Immature natural killer cell (primary cell): ENCODE data around the gene CFAP43. TPM values are rescaled to one million over a fixed set of nuclear protein-coding genes. Genes with fewer than 3 reads are reported as not detected.
"Not testable (repeated sequence)": the region's sequence is repeated elsewhere in the genome, so short reads cannot be mapped to it uniquely, and the experiment has no call there.

Experiments used
- DNase-seq, 3 donors: peaks; one replicate each; pipeline ENCODE4 v3.0.0; 2022; ENCODE audit warnings: mixed read lengths in 1 of 3
- H3K27ac Mint-ChIP-seq, 6 donors: one replicate each; pipeline ENCODE4 v1.8.0; 2020; ENCODE audit warnings: mixed read lengths in 6 of 6, mild to moderate bottlenecking in 5 of 6, inconsistent platforms in 4 of 6, moderate library complexity in 3 of 6
- H3K27me3 Mint-ChIP-seq, 3 donors: one replicate each; pipeline ENCODE4 v1.8.0; 2020 to 2021; ENCODE audit warnings: low read depth in 3 of 3, mild to moderate bottlenecking in 3 of 3, mixed read lengths in 3 of 3, moderate library complexity in 3 of 3, inconsistent platforms in 1 of 3
- H3K36me3 Mint-ChIP-seq, 3 donors: one replicate each; pipeline ENCODE4 v1.8.0; 2020; ENCODE audit warnings: mixed read lengths in 3 of 3, inconsistent platforms in 2 of 3, mild to moderate bottlenecking in 2 of 3
- H3K4me1 Mint-ChIP-seq, 2 donors: one replicate each; pipeline ENCODE4 v1.8.0; 2020; ENCODE audit warnings: inconsistent platforms in 2 of 2, mild to moderate bottlenecking in 2 of 2, mixed read lengths in 2 of 2, moderate library complexity in 1 of 2
- H3K4me3 Mint-ChIP-seq, 5 donors: one replicate each; pipeline ENCODE4 v1.8.0; 2020; ENCODE audit warnings: mild to moderate bottlenecking in 5 of 5, mixed read lengths in 5 of 5, inconsistent platforms in 3 of 5, moderate library complexity in 3 of 5
- H3K9me3 Mint-ChIP-seq, 6 donors: one replicate each; pipeline ENCODE4 v1.8.0; 2020; ENCODE audit warnings: mild to moderate bottlenecking in 6 of 6, mixed read lengths in 6 of 6, inconsistent platforms in 4 of 6, moderate library complexity in 3 of 6
- polyA plus RNA-seq, 3 donors: library from polyadenylated mRNA; unstranded; fragments of 300-500 nt; fragmentation: Illumina TruSeq; gene quantifications; one replicate each; pipeline ENCODE4 v1.2.3, GENCODE V29; 2021

CFAP43 gene
- polyA plus RNA-seq, 3 donors from 2014 or later = 0.19 TPM; not detected in 2

DNA sequence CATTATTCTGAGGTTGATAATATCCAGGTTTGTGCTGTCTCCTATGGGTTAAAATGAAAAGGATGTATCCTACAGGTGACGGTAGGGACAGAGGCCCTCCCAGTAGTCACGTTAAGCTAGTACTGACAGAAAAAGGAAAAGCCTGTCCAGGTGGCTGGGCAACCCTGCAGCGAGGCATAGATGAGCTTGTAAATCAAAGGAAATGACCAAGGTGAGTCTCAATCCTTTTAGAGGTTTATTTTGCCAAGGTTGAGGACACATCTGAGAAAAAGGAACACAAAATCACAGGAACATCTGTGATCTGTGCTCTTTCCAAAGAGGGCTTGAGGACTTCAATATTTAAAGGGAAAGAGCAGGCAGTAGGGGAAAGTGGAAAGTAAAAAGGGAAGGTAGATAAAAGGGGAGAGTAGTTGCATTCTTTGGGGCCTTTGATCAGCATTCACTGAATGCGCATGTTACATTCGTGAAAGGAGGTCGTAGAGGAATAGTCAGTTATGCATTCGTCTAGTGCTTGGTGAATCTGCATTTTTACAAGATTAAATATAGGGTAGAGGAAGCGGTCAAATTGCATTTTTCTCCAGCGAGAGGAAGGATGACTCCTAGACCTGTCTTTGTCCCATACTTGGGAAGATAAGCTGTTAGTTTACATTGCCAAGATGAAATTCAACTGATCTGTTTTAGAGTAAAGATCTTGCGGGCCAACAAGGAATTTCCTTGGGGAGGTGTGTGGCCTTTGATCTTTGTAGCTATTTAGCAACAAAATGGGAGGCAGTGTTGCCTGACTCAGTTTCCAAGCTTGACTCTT lies 21.6 kb upstream of the CFAP43 start:
- Mint-ChIP-seq H3K4me1 (peaks cover 42 to 53% of the 10 kb centered on the region in 2 donors), H3K9me3 (no peaks in the 10 kb centered on the region), H3K27me3 (peaks cover 2 to 11% (median 9%) of the 10 kb centered on the region in 3 donors), H3K36me3 (peaks cover 8 to 9% (median 8%) of the 10 kb centered on the region in 3 donors), H3K4me3 (peak overlapping the region; percentile 90 to 99 (median 96)), H3K27ac (peak overlapping the region; percentile 79 to 98 (median 97))
- no peak for DNase-seq

DNA sequence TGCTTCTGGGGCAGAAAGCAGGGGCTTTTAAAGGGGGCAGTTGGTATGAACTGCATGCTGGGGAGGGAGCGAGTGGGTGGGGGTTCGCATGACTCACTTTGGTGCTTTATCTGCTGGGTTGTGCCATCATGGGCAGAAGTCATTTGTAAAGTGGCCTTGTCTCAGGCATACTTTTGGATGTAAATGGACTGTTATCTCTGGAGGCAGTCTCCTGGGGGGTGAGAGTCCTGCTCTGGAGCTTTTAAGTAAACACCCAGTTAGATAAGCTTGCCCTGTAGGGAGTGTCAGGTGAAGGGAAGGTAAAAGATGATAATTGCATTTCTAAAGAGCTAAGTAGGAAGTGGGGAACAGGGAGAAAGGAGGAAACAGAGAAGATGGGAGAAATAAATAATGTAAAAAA lies 20.9 kb upstream of the CFAP43 start:
- DNase-seq = no peak
- peak overlapping the region in 1 of 6 donors; percentile 19 for H3K27ac Mint-ChIP-seq
- H3K4me1 Mint-ChIP-seq = peaks cover 37 to 46% of the 10 kb centered on the region in 2 donors
- H3K4me3 Mint-ChIP-seq = peak overlapping the region; percentile 44 to 99 (median 96)
- no peaks in the 10 kb centered on the region for H3K9me3 Mint-ChIP-seq
- peaks cover 3% of the 10 kb centered on the region in 3 donors for H3K36me3 Mint-ChIP-seq
- peaks cover 2 to 12% (median 9%) of the 10 kb centered on the region in 3 donors for H3K27me3 Mint-ChIP-seq

DNA sequence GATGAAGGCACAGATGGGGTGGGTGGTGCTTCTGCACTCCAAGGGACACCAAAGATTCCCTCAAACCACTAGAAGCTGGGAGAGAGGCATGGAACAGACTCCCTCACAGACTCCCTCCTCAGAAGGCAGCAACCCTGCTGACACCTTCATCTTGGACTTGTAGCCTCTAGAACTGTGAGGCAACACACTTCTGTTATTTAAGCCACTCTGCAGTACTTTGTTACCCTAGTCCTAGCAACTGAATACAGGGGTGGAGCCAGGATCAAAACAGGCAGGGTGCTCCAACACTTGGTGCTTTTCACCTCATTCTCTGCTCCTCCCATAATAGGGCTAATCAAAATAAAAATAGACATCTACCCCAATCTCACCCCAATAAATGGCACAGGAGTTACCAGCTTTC lies 20.2 kb upstream of the CFAP43 start:
- Mint-ChIP-seq H3K9me3 (no peaks in the 10 kb centered on the region), H3K4me1 (peaks cover 32 to 39% of the 10 kb centered on the region in 2 donors), H3K27me3 (peaks cover 2 to 12% (median 9%) of the 10 kb centered on the region in 3 donors), H3K4me3 (no peak overlapping the region), H3K27ac (no peak overlapping the region), H3K36me3 (no peaks in the 10 kb centered on the region)
- DNase-seq = no peak

DNA sequence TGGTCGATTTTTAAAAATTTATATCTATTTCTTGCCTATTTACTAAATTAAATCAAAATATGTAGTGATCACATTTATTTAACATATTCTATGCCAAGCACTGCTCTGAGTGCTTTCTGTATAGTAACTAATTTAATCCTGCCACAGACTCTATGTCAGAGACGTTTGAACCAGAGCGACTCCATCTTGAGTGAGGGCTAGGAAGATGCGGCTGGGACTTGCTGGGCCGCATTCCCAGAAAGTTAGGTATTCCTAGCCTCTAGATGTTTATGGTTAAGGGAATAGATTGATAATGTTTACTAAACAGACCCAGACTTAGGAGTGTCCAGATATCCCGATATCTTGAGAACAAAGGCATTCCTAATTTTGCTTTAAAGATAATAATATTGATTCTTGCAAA lies 19.3 kb upstream of the CFAP43 start:
- no peak for DNase-seq
- H3K27ac Mint-ChIP-seq = no peak overlapping the region
- no peaks in the 10 kb centered on the region for H3K36me3 Mint-ChIP-seq
- peaks cover 23 to 30% of the 10 kb centered on the region in 2 donors for H3K4me1 Mint-ChIP-seq
- peaks cover 2 to 14% (median 9%) of the 10 kb centered on the region in 3 donors for H3K27me3 Mint-ChIP-seq
- H3K9me3 Mint-ChIP-seq = no peaks in the 10 kb centered on the region
- no peak overlapping the region for H3K4me3 Mint-ChIP-seq

DNA sequence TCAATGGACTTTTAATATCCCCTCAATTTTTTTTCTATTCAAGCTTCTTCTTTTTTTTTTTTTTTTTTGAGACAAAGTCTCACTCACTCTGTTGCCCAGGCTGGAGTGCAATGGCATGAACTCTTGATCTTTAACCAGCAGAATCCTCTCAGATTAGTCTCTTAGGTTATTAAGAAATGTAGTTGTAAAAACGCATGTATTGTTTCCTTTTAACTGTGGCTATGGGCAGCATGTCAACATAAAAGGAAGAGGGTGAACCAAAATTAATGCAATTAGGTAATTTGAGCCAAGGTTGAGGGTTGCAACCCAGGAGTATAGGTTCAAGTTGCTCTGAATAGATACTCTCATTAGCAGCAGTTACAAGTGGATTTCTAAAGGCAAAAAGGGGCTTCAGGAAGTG lies 18.2 kb upstream of the CFAP43 start:
- no peak for DNase-seq
- peaks cover 12 to 19% of the 10 kb centered on the region in 2 donors for H3K4me1 Mint-ChIP-seq
- no peak overlapping the region for H3K4me3 Mint-ChIP-seq
- no peak overlapping the region for H3K27ac Mint-ChIP-seq
- H3K9me3 Mint-ChIP-seq = no peaks in the 10 kb centered on the region
- peaks cover 2 to 14% (median 9%) of the 10 kb centered on the region in 3 donors for H3K27me3 Mint-ChIP-seq
- H3K36me3 Mint-ChIP-seq = no peaks in the 10 kb centered on the region

DNA sequence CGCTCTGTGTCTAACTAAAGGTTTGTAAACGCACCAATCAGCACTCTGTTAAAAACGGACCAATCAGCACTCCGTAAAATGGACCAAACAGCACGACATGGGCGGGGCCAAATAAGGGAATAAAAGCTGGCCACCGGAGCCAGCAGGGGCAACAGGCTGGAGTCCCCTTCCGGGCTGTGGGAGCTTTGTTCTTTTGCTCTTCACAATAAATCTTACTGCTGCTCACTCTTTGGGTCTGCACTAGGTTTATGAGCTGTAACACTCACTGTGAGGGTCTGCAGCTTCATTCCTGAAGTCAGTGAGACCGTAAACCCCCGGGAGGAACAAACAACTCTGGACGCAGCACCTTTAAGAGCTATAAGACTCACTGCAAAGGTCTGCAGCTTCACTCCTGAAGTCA lies 16.8 kb upstream of the CFAP43 start:
- not testable (repeated sequence) for DNase-seq, H3K4me3 Mint-ChIP-seq, H3K9me3 Mint-ChIP-seq, H3K27ac Mint-ChIP-seq, H3K36me3 Mint-ChIP-seq
- Mint-ChIP-seq H3K27me3 (peaks cover 0 to 12% (median 9%) of the 10 kb centered on the region in 3 donors), H3K4me1 (peaks cover 3 to 10% of the 10 kb centered on the region in 2 donors)

DNA sequence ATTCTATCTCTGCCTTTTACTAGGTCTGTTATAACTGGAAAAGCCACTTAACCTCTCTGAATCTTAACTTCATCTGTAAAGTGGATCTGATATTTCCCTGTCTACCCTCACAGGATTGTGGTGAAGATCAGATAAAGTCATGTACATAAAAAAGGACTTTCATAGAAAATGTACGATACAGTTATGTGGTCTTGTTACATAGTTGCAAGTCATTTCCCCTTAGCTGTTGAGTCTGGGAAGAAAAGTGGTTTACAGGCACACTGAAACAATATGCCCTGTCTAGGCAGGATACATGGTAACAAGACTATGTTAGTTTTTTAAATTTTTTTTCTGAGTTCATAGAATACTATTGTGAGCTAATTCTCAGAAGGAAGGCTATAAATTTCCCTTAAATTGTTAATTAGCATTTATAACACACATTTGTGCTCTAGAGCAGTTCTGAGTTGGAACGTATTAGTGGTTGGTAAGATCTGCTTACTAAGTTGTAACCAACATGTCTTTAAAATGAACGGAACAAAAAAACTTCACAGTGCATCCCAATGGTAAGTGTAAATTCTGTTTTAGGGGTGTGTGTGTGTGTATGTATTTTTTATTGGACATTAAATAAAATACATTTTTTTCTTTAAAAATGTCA lies 15.5 kb upstream of the CFAP43 start:
- Mint-ChIP-seq H3K27ac (no peak overlapping the region), H3K4me3 (no peak overlapping the region), H3K36me3 (no peaks in the 10 kb centered on the region), H3K27me3 (peaks cover 1 to 12% (median 10%) of the 10 kb centered on the region in 3 donors), H3K9me3 (no peaks in the 10 kb centered on the region), H3K4me1 (no peaks in the 10 kb centered on the region)
- DNase-seq = no peak

DNA sequence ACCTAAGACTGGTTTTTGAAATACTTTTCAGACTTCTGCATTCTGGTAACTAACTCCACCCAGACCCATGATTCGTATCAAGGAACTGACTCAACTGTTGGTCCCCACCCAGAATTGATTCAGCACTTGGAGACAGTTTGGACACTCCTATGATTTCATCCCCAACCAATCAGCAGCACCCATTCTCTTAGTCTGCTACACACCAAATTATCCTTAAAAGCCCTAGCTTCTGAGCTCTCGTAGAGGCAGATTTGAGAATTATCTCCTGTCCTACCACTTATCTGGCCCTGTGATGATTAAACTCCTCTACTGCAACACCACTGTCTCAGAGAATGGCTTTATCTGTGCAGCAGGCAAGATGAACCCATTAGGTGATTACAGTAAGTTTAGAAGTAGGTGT lies 14.8 kb upstream of the CFAP43 start:
- Mint-ChIP-seq H3K4me1 (no peaks in the 10 kb centered on the region), H3K27me3 (peaks cover 1 to 12% (median 10%) of the 10 kb centered on the region in 3 donors), H3K4me3 (no peak overlapping the region), H3K9me3 (no peaks in the 10 kb centered on the region), H3K27ac (no peak overlapping the region), H3K36me3 (no peaks in the 10 kb centered on the region)
- DNase-seq = no peak

DNA sequence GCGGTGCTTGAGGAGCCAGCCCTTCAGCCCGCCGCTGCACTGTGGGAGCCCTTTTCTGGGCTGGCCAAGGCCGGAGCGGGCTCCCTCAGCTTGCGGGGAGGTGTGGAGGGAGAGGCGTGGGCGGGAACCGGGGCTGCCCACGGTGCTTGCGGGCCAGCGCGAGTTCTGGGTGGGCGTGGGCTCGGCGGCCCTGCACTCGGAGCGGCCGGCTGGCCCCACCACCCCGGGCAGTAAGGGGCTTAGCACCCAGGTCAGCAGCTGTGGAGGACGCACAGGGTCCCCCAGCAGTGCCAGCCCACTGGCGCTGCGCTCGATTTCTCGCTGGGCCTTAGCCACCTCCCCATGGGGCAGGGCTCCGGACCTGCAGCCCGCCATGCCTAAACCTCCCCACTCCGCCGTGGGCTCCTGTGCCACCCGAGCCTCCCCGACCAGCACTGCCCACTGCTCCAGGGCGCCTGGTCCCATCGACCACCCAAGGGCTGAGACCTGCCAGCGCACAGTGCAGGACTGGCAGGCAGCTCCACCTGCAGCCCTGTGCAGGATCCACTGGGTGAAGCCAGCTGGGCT lies 13.0 kb upstream of the CFAP43 start:
- H3K27ac Mint-ChIP-seq = no peak overlapping the region
- H3K27me3 Mint-ChIP-seq = peaks cover 1 to 11% (median 10%) of the 10 kb centered on the region in 3 donors
- H3K36me3 Mint-ChIP-seq = no peaks in the 10 kb centered on the region
- H3K4me1 Mint-ChIP-seq = no peaks in the 10 kb centered on the region
- H3K9me3 Mint-ChIP-seq = no peaks in the 10 kb centered on the region
- no peak for DNase-seq
- no peak overlapping the region for H3K4me3 Mint-ChIP-seq

DNA sequence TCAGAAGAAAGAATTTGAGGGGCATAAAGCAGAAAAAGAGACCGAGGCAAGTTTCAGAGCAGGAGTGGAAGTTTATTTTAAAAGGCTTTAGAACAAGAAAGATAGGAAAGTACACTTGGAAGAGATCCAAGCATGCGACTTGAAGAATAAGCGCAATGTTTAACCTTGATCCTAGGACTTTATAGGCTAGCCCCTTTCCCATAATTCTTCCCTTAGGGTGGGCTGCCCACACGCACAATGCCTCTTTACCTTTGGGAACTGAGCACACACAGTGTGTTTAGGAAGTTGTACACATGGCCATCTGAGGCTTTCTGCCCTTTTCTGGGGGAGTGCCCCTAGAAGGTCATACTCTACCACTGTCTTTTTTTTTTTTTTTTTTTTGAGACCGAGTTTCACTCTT lies 11.3 kb upstream of the CFAP43 start:
- H3K9me3 Mint-ChIP-seq = no peaks in the 10 kb centered on the region
- no peak for DNase-seq
- H3K36me3 Mint-ChIP-seq = no peaks in the 10 kb centered on the region
- H3K27me3 Mint-ChIP-seq = peaks cover 1 to 13% (median 5%) of the 10 kb centered on the region in 3 donors
- no peak overlapping the region for H3K4me3 Mint-ChIP-seq
- no peak overlapping the region for H3K27ac Mint-ChIP-seq
- H3K4me1 Mint-ChIP-seq = no peaks in the 10 kb centered on the region

DNA sequence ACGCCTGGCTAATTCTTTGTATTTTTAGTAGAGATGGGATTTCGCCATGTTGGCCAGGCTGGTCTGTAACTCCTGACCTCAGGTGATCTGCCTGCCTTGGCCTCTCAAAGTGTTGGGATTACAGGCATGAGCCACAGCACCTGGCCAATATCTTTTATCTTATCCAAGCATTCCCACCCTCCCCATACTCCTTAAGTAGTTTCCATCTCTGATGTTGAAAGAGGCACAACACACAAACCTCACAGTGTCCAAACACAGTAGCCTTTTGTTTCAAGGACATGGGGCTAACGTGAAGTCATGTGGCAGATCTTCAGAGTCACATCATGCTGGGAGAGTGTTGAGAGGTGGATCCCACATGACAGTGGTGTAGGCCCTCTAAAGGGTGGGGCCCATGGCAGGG lies 10.8 kb upstream of the CFAP43 start:
- not testable (repeated sequence) for H3K27ac Mint-ChIP-seq, H3K4me3 Mint-ChIP-seq, H3K9me3 Mint-ChIP-seq, DNase-seq, H3K4me1 Mint-ChIP-seq, H3K36me3 Mint-ChIP-seq
- H3K27me3 Mint-ChIP-seq = peaks cover 1 to 14% (median 6%) of the 10 kb centered on the region in 3 donors

DNA sequence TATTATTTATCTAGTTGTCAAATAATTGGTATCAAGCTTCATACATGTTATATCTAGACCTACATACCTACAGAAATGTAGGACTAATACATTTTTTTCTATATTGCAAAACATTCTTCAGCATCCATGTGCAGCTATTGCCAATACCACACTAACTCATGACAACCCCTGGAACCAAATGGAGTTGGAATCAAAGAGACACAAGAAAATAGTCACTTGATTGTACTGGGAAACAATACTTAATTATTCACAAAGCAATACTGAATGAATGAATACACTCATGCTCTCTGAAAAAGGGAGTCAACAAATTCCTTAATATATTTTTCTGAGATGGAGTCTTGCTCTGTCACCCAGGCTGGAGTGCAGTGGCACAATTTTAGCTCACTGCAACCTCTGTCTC lies 10.4 kb upstream of the CFAP43 start:
- DNase-seq = no peak
- H3K27me3 Mint-ChIP-seq = peaks cover 1 to 17% (median 7%) of the 10 kb centered on the region in 3 donors
- H3K4me3 Mint-ChIP-seq = no peak overlapping the region
- no peaks in the 10 kb centered on the region for H3K4me1 Mint-ChIP-seq
- H3K36me3 Mint-ChIP-seq = no peaks in the 10 kb centered on the region
- H3K9me3 Mint-ChIP-seq = no peaks in the 10 kb centered on the region
- H3K27ac Mint-ChIP-seq = no peak overlapping the region

DNA sequence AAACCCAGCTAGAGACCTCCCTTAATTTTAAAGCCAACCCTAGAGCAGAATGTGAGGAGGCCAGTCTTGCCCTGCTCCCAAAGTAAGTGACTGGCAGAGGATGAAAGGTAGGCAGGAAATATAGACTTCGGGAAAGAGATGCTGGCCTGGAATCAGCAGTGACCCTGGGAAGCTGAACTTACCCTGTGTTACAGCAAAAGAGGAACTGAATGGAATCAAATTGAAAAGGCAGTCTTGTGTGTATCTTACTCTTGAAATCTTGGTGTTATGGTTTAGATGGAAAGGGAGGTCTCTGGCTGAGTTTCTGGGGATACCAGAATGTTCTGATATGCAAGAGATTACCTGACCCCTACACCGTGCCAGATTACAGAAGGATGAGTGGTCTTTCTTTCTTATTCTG lies 7.9 kb upstream of the CFAP43 start:
- no peak for DNase-seq
- Mint-ChIP-seq H3K4me1 (no peaks in the 10 kb centered on the region), H3K4me3 (no peak overlapping the region), H3K36me3 (no peaks in the 10 kb centered on the region), H3K27ac (no peak overlapping the region), H3K27me3 (peaks cover 1 to 21% (median 10%) of the 10 kb centered on the region in 3 donors), H3K9me3 (no peaks in the 10 kb centered on the region)

DNA sequence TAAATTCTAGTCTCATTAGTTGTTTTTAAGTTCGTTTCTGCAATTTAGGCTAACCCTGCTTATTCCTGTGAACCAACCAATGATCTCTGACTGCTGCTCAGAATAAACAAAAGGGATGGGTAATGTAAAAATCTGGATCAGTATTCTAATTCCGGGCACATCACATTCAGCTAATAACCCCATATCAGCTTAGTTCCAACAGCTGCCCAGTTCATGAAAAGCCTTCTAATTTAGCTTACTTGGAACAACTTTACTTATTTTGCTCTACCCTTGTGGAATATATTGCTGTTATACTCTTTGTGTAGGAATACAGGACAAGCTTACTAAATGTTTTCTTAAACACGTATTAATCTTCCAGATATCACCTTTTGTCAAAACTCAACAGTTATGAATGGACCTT lies 3.6 kb upstream of the CFAP43 start:
- Mint-ChIP-seq H3K27ac (no peak overlapping the region), H3K4me1 (peaks cover 14 to 23% of the 10 kb centered on the region in 2 donors), H3K9me3 (peaks cover 0 to 2% (median 0%) of the 10 kb centered on the region in 6 donors), H3K36me3 (no peaks in the 10 kb centered on the region), H3K4me3 (no peak overlapping the region), H3K27me3 (peaks cover 12 to 35% (median 26%) of the 10 kb centered on the region in 3 donors)
- no peak for DNase-seq
